AG04450 (cell line): ENCODE data around the gene MUC6. TPM values are rescaled to one million over a fixed set of nuclear protein-coding genes. Genes with fewer than 3 reads are reported as not detected.

Experiments
- CTCF ChIA-PET: fragments of 300-600, 350-600 bp; formaldehyde crosslinking; extraction: SDS; loops from one replicate; lab custom pipeline; 2022; ENCODE audit warnings: antibody characterized with exemption, inconsistent platforms; lab: Charles Lee
- POLR2A ChIA-PET: fragments of 350-600 bp; formaldehyde crosslinking; extraction: SDS; loops from one replicate; lab custom pipeline; 2021; ENCODE audit warnings: antibody characterized with exemption, inconsistent platforms; lab: Yijun Ruan, JAX
- DNase-seq: peaks from one replicate; pipeline ENCODE4 v3.0.0-alpha.2; 2011; ENCODE audit warnings: low read depth, low spot score
- H3K27ac ChIP-seq: one replicate; pipeline ENCODE4 v1.5.1; 2012; ENCODE audit warnings: low read depth, low read length, control low read depth
- H3K27me3 ChIP-seq: one replicate; pipeline ENCODE4 v1.6.0; 2012; ENCODE audit warnings: low read length; ENCODE audit not compliant: control insufficient read depth, insufficient read depth
- H3K4me3 ChIP-seq: 2 replicates; pipeline ENCODE4 v1.5.1; 2011; ENCODE audit warnings: mild to moderate bottlenecking, low read depth, low read length, control low read depth
- H3K9me3 ChIP-seq: 2 replicates; pipeline ENCODE4 v1.5.1; 2012; ENCODE audit warnings: low read length; ENCODE audit not compliant: control insufficient read depth, insufficient read depth
- CTCF ChIP-seq: IDR thresholded peaks from 2 replicates; pipeline ENCODE4 v1.5.1; 2011; ENCODE audit warnings: low read depth, low read length, control low read depth, inconsistent platforms
- polyA plus RNA-seq: library from polyadenylated mRNA; depleted of rRNA; stranded (reverse); fragments of >200 nt; gene quantifications from 2 replicates; pipeline ENCODE4 v1.2.3, GENCODE V29; 2011

The MUC6 gene
- polyA plus RNA-seq, 1 experiment: not detected

- Histone ChIP-seq H3K9me3 (peaks cover 17% of the 10 kb centered on the region), H3K27me3 (no peaks in the 10 kb centered on the region), H3K27ac (no peak overlapping the region), H3K4me3 (no peak overlapping the region)
- DNase-seq: no peak
- ChIA-PET POLR2A (no interaction called here), CTCF (no interaction called here)
- TF ChIP-seq CTCF: no peak
Observed at GRCh38 chr11:1012291-1012690, 24.2 kb downstream of the MUC6 start.

GRCh38 chr11:1011320-1011698, 25.2 kb downstream of the MUC6 start:
- CTCF ChIA-PET: no interaction called here
- TF ChIP-seq CTCF: no peak
- H3K27me3 ChIP-seq: no peaks in the 10 kb centered on the region
- no peak overlapping the region for H3K4me3 ChIP-seq
- DNase-seq: no peak
- H3K9me3 ChIP-seq: peaks cover 7% of the 10 kb centered on the region
- H3K27ac ChIP-seq: no peak overlapping the region
- POLR2A ChIA-PET: no interaction called here

- no peak for DNase-seq
- ChIA-PET POLR2A (no interaction called here), CTCF (no interaction called here)
- H3K27me3 ChIP-seq: no peaks in the 10 kb centered on the region
- no peak for TF ChIP-seq CTCF
- no peak overlapping the region for H3K27ac ChIP-seq
- H3K9me3 ChIP-seq: peaks cover 4% of the 10 kb centered on the region; the same call in 1 of the 2 replicates
- no peak overlapping the region for H3K4me3 ChIP-seq
Observed at GRCh38 chr11:1010551-1011319, 25.8 kb downstream of the MUC6 start.

- ChIA-PET POLR2A (no interaction called here), CTCF (no interaction called here)
- Histone ChIP-seq H3K27ac (no peak overlapping the region), H3K9me3 (peaks cover under 1% of the 10 kb centered on the region; the same call in 1 of the 2 replicates), H3K27me3 (no peaks in the 10 kb centered on the region), H3K4me3 (no peak overlapping the region)
- no peak for TF ChIP-seq CTCF
- DNase-seq: no peak
Observed at GRCh38 chr11:1009991-1010390, 26.5 kb downstream of the MUC6 start.

- Histone ChIP-seq H3K9me3 (no peaks in the 10 kb centered on the region; the same call in 1 of the 2 replicates), H3K27me3 (no peaks in the 10 kb centered on the region), H3K4me3 (no peak overlapping the region), H3K27ac (no peak overlapping the region)
- ChIA-PET CTCF (no interaction called here), POLR2A (no interaction called here)
- no peak for DNase-seq
- no peak for TF ChIP-seq CTCF
Observed at GRCh38 chr11:1009371-1009770, 27.1 kb downstream of the MUC6 start.
